Coronary artery (tissue), 2 donors: ENCODE results near the gene RANBP17.
"Not testable (repeated sequence)": the region's sequence is repeated elsewhere in the genome, so short reads cannot be mapped to it uniquely, and the experiment has no call there.

ENCODE experiments used
- DNase-seq: peaks from one replicate; pipeline ENCODE4 v3.0.0-alpha.2; 2017; ENCODE audit warnings: low spot score
- H3K27ac ChIP-seq, 2 donors: fragments of 200-600 bp; sonication (generic); one replicate each; pipeline ENCODE4 v1.5.1; 2016 to 2019
- H3K4me3 ChIP-seq: fragments of 200-600 bp; sonication (generic); 2 replicates; pipeline ENCODE4 v1.5.1; 2016; ENCODE audit warnings: mild to moderate bottlenecking, moderate library complexity
- TF ChIP-seq, protein P1 (sequence below): fragments of 200-600 bp; sonication (generic); IDR thresholded peaks from one replicate; pipeline ENCODE4 v1.5.1; 2019; ENCODE audit warnings: antibody characterized with exemption

RANBP17 gene

DNA sequence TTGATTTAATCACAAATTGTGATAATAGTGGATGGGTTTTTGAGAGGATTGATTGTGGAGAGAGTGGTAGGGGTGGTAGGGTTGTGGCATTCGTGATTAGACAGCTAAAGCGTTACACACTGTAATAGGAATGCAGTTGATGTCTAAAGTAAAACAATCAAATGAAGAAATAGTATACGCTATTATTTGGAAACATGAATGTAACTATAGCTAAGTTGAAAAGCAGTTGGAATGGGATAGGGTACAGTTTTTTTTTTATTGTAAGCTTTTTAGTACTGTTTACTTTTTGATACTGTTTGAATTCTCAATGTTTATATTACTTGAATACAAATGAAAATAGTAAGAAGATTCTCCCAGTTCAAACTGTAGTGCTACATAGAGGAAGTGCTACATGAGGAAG is 51.8 kb downstream of the RANBP17 start:
- Histone ChIP-seq H3K4me3 (no peak overlapping the region), H3K27ac (no peak overlapping the region)
- TF ChIP-seq, protein P1, sequence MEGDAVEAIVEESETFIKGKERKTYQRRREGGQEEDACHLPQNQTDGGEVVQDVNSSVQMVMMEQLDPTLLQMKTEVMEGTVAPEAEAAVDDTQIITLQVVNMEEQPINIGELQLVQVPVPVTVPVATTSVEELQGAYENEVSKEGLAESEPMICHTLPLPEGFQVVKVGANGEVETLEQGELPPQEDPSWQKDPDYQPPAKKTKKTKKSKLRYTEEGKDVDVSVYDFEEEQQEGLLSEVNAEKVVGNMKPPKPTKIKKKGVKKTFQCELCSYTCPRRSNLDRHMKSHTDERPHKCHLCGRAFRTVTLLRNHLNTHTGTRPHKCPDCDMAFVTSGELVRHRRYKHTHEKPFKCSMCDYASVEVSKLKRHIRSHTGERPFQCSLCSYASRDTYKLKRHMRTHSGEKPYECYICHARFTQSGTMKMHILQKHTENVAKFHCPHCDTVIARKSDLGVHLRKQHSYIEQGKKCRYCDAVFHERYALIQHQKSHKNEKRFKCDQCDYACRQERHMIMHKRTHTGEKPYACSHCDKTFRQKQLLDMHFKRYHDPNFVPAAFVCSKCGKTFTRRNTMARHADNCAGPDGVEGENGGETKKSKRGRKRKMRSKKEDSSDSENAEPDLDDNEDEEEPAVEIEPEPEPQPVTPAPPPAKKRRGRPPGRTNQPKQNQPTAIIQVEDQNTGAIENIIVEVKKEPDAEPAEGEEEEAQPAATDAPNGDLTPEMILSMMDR = no peak
- DNase-seq = no peak

DNA sequence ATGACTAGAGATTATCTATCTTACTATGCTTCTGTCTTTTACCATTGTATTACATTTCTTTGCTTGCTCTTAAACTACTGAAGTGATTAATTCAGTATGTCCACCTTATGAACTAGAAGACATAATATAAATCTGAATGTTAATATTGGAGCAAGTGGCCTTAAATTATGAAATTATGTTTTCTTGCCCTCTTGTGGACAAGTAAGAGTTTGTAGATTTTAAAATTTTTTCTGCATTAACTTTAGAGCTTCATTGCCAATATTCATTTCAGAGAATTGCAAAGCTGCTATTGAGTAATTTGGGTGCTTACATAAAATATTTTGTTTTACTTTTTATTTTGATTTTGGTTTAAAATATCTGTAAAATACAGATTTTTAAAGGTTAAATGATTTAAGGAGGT is 55.3 kb downstream of the RANBP17 start:
- no peak for DNase-seq
- H3K27ac ChIP-seq = no peak overlapping the region
- H3K4me3 ChIP-seq = no peak overlapping the region
- TF ChIP-seq, protein P1 = no peak

- no peak for DNase-seq
- no peak overlapping the region for H3K4me3 ChIP-seq
- H3K27ac ChIP-seq = no peak overlapping the region
- TF ChIP-seq, protein P1 = no peak
These were observed 58.4 kb downstream of the RANBP17 start for GRCh38 chr5:170920196-170920595.

GRCh38 chr5:170922331-170922730 is 60.5 kb downstream of the RANBP17 start:
- DNase-seq, H3K4me3 ChIP-seq: not testable (repeated sequence)

DNA sequence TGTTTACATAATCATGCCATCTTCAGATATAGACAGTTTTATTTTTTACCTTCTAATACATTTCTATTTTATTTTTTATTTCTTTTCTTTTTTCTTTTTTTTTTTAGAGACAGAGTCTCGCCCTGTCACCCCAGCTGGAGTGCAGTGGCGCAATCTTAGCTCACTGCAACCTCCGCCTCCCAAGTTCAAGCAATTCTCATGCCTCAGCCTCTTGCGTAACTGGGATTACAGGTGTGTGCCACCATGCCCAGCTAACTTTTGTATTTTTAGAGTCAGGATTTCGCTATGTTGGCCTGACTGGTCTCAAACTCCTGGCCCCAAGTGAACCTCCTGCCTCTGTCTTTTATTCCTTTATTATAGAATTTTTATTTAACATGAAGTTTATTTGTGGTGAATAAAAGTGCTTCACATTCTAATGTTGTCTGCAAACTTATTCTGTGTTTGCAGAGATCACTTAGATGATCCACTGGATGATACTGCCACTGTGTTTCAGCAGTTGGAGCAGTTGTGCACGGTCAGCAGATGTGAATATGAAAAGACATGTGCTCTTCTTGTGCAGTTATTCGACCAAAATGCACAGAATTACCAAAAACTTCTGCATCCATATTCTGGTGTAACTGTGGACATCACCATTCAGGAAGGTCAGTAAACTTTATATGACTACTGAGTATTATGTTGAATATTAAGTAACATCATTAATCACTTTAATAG is 62.2 kb downstream of the RANBP17 start:
- TF ChIP-seq, protein P1 = no peak
- no peak for DNase-seq
- Histone ChIP-seq H3K27ac (no peak overlapping the region), H3K4me3 (no peak overlapping the region)

More at GRCh38 chr5:170922331-170922730, 60.5 kb downstream of the RANBP17 start:
- not testable (repeated sequence) for H3K27ac ChIP-seq

DNA sequence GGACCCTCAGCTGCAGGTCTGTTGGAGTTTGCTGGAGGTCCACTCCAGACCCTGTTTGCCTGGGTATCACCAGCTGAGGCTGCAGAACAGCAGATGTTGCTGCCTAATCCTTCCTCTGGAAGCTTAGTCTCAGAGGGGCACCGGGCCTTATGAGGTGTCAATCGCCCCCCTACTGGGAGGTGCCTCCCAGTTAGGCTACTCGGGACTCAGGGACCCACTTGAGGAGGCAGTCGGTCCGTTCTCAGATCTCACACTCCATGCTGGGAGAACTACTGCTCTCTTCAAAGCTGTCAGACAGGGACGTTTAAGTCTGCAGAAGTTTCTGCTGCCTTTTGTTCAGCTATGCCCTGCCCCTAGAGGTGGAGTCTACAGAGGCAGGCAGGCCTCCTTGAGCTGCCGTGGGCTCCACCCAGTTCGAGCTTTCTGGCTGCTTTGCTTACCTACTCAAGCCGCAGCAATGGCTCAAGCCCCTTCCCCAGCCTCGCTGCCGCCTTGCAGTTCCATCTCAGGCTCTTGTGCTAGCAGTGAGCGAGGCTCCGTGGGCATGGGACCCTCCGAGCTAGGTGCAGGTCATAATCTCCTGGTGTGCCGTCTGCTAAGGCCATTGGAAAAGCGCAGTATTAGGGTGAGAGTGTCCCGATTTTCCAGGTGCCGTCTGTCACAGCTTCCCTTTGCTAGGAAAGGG is 73.9 kb downstream of the RANBP17 start:
- H3K27ac ChIP-seq, DNase-seq, H3K4me3 ChIP-seq: not testable (repeated sequence)

GRCh38 chr5:170937072-170937471 is 75.3 kb downstream of the RANBP17 start:
- TF ChIP-seq, protein P1 = no peak
- H3K4me3 ChIP-seq = no peak overlapping the region
- DNase-seq = no peak
- H3K27ac ChIP-seq = no peak overlapping the region

- no peak overlapping the region for H3K27ac ChIP-seq
- DNase-seq = no peak
These were observed 76.1 kb downstream of the RANBP17 start for GRCh38 chr5:170937914-170938313.

More at GRCh38 chr5:170937914-170938313, 76.1 kb downstream of the RANBP17 start:
- TF ChIP-seq, protein P1 = no peak
- no peak overlapping the region for H3K4me3 ChIP-seq
